Measurements from ENCODE around the gene VAV2. TPM values are rescaled to one million over a fixed set of nuclear protein-coding genes. Genes with fewer than 3 reads are reported as not detected.

VAV2 gene
- polyA plus RNA-seq, 2 of the 4 experiments (the other 2 are of a cell fraction) = 9.8 to 21.4 TPM

- ATAC-seq (no peak), FAIRE-seq (no peak), DNase-seq (ENCODE audit: low read depth in 1 of 2, low spot score in 1 of 2) (no peak)
- TF ChIP-seq ZFP36 (IDR thresholded peaks at IDR 0.05; ENCODE audit: borderline replicate concordance, partially characterized antibody) (no peak), NPAS2 (CRISPR knock-in tag; IDR thresholded peaks at IDR 0.05; ENCODE audit: borderline replicate concordance) (no peak), CHD4 (IDR thresholded peaks at IDR 0.05; ENCODE audit: borderline replicate concordance) (no peak), BHLHE40 (IDR thresholded peaks at IDR 0.05; ENCODE audit: low read depth, low read length) (no peak), SMC3 (IDR thresholded peaks at IDR 0.05) (no peak), EHMT2 (IDR thresholded peaks at IDR 0.05; ENCODE audit: low read depth) (no peak)
- POLR2A ChIA-PET = no interaction called here
- WGBS (ENCODE audit: missing lambda C conversion rate) = 92% methylated on average over 17 of the region's 23 CpGs
- CTCF ChIA-PET = interaction anchor here (0.9 to 5.0 kb wide), 3 partner anchors 17 to 183 kb away, joined by 4 to 21 read pairs (median 6); no protein-coding TSS in a partner anchor
- Histone ChIP-seq H3K4me3 (no peak overlapping the region), H3K27ac (no peak overlapping the region), H3K4me2 (no peak overlapping the region), H3K9me3 (no peaks in the 10 kb centered on the region), H3K4me1 (no peaks in the 10 kb centered on the region)
Observed at GRCh38 chr9:133810556-133811195, 181.4 kb downstream of the VAV2 start.

- POLR2A ChIA-PET = no interaction called here
- TF ChIP-seq REST (IDR thresholded peaks at IDR 0.05) (no peak), EHMT2 (IDR thresholded peaks at IDR 0.05; ENCODE audit: low read depth) (no peak), RARB (CRISPR knock-in tag; IDR thresholded peaks at IDR 0.05) (no peak), RNF2 (IDR thresholded peaks at IDR 0.05; ENCODE audit: borderline replicate concordance, low read depth) (no peak), RCOR1 (IDR thresholded peaks at IDR 0.05; ENCODE audit: low read depth, low read length) (no peak), MAZ (IDR thresholded peaks at IDR 0.05; ENCODE audit: borderline replicate concordance, low read depth, low read length) (no peak), EHF (CRISPR knock-in tag; IDR thresholded peaks at IDR 0.05) (no peak), BCL3 (IDR thresholded peaks at IDR 0.05) (no peak), FOXS1 (CRISPR knock-in tag; IDR thresholded peaks at IDR 0.05) (no peak), ZFP36 (IDR thresholded peaks at IDR 0.05; ENCODE audit: borderline replicate concordance, partially characterized antibody) (no peak), MYC (IDR thresholded peaks at IDR 0.05; ENCODE audit: borderline replicate concordance, low read length) (no peak)
- DNase-seq (ENCODE audit: low read depth in 1 of 2, low spot score in 1 of 2) (no peak), ATAC-seq (no peak), FAIRE-seq (no peak)
- Histone ChIP-seq H3K4me2 (no peak overlapping the region), H3K9me3 (no peaks in the 10 kb centered on the region), H3K4me3 (no peak overlapping the region), H3K27ac (no peak overlapping the region), H3K4me1 (no peaks in the 10 kb centered on the region)
- 89% methylated on average over 7 of the region's 7 CpGs for WGBS (ENCODE audit: missing lambda C conversion rate)
- CTCF ChIA-PET = no interaction called here
Observed at GRCh38 chr9:133809335-133809734, 182.8 kb downstream of the VAV2 start.

GRCh38 chr9:133807818-133808217 is 184.3 kb downstream of the VAV2 start:
- ATAC-seq = no peak
- no peak for DNase-seq (ENCODE audit: low read depth in 1 of 2, low spot score in 1 of 2)
- H3K4me2 ChIP-seq = no peak overlapping the region
- POLR2A ChIA-PET = no interaction called here
- CTCF ChIA-PET = interaction anchor here (0.6 to 1.8 kb wide), 3 partner anchors 30 to 187 kb away, joined by 3 to 4 read pairs (median 3); no protein-coding TSS in a partner anchor
- no peaks in the 10 kb centered on the region for H3K4me1 ChIP-seq
- no peak overlapping the region for H3K27ac ChIP-seq
- FAIRE-seq = no peak
- WGBS (ENCODE audit: missing lambda C conversion rate) = 92% methylated on average over 6 of the region's 13 CpGs
- H3K4me3 ChIP-seq = no peak overlapping the region
- no peaks in the 10 kb centered on the region for H3K9me3 ChIP-seq
- TF ChIP-seq MAZ (IDR thresholded peaks at IDR 0.05; ENCODE audit: borderline replicate concordance, low read depth, low read length) (no peak), POLR2AphosphoS2 (conservative IDR thresholded peaks at IDR 0.05; ENCODE audit: low read length) (no peak), NPAS2 (CRISPR knock-in tag; IDR thresholded peaks at IDR 0.05; ENCODE audit: borderline replicate concordance) (no peak), CBX8 (IDR thresholded peaks at IDR 0.05) (no peak), FOSB (CRISPR knock-in tag; IDR thresholded peaks at IDR 0.05) (no peak), CEBPB (IDR thresholded peaks at IDR 0.05) (no peak), PBX3 (IDR thresholded peaks at IDR 0.05) (no peak), MYC (IDR thresholded peaks at IDR 0.05; ENCODE audit: borderline replicate concordance, low read length) (no peak), HOXB5 (CRISPR knock-in tag; IDR thresholded peaks at IDR 0.05) (no peak), KDM5A (IDR thresholded peaks at IDR 0.05) (no peak), RFX5 (IDR thresholded peaks at IDR 0.05) (no peak), BHLHE40 (IDR thresholded peaks at IDR 0.05; ENCODE audit: low read depth, low read length) (no peak), BCL3 (IDR thresholded peaks at IDR 0.05) (no peak), MAFK (IDR thresholded peaks at IDR 0.05; ENCODE audit: partially characterized antibody) (no peak), RNF2 (IDR thresholded peaks at IDR 0.05; ENCODE audit: borderline replicate concordance, low read depth) (no peak), EHMT2 (IDR thresholded peaks at IDR 0.05; ENCODE audit: low read depth) (no peak), HOXA7 (CRISPR knock-in tag; IDR thresholded peaks at IDR 0.05) (no peak)

Measured in A549 (cell line).